ENCODE results near the gene ATF2.
"Not testable (repeated sequence)": the region's sequence is repeated elsewhere in the genome, so short reads cannot be mapped to it uniquely, and the experiment has no call there.

ATF2 gene

GRCh38 chr2:175101514-175101913 lies 66.5 kb downstream of the ATF2 start:
- Mint-ChIP-seq H3K27ac (no peak overlapping the region), H3K36me3 (ENCODE audit: low read depth) (peaks cover 28% of the 10 kb centered on the region)

GRCh38 chr2:175097297-175097696 lies 70.7 kb downstream of the ATF2 start:
- H3K9me3 Mint-ChIP-seq, result no peaks in the 10 kb centered on the region
- H3K4me1 Mint-ChIP-seq (ENCODE audit: low read depth), result no peaks in the 10 kb centered on the region
- DNase-seq (ENCODE audit: low spot score), result no peak
- no peaks in the 10 kb centered on the region for H3K27me3 Mint-ChIP-seq (ENCODE audit: low read depth)
- no peak overlapping the region for H3K27ac Mint-ChIP-seq
- H3K4me3 Mint-ChIP-seq, result no peak overlapping the region
- peaks cover 21% of the 10 kb centered on the region for H3K36me3 Mint-ChIP-seq (ENCODE audit: low read depth)

More at GRCh38 chr2:175101514-175101913, 66.5 kb downstream of the ATF2 start:
- Mint-ChIP-seq H3K4me3 (no peak overlapping the region), H3K27me3 (ENCODE audit: low read depth) (no peaks in the 10 kb centered on the region), H3K9me3 (no peaks in the 10 kb centered on the region), H3K4me1 (ENCODE audit: low read depth) (peaks cover 2% of the 10 kb centered on the region)
- no peak for DNase-seq (ENCODE audit: low spot score)

- H3K27ac Mint-ChIP-seq; H3K4me1 Mint-ChIP-seq (ENCODE audit: low read depth); H3K27me3 Mint-ChIP-seq (ENCODE audit: low read depth); DNase-seq (ENCODE audit: low spot score); H3K4me3 Mint-ChIP-seq; H3K9me3 Mint-ChIP-seq: not testable (repeated sequence)
- H3K36me3 Mint-ChIP-seq (ENCODE audit: low read depth), result peaks cover 42% of the 10 kb centered on the region
Observed at GRCh38 chr2:175084117-175084516, 83.9 kb downstream of the ATF2 start.

- Mint-ChIP-seq H3K27ac (no peak overlapping the region), H3K9me3 (peaks cover 8% of the 10 kb centered on the region), H3K4me3 (no peak overlapping the region), H3K4me1 (ENCODE audit: low read depth) (peaks cover 3% of the 10 kb centered on the region), H3K36me3 (ENCODE audit: low read depth) (peaks cover 56% of the 10 kb centered on the region), H3K27me3 (ENCODE audit: low read depth) (no peaks in the 10 kb centered on the region)
- DNase-seq (ENCODE audit: low spot score), result no peak
Observed at GRCh38 chr2:175080479-175080878, 87.5 kb downstream of the ATF2 start.

GRCh38 chr2:175076272-175076671 lies 91.7 kb downstream of the ATF2 start:
- H3K4me1 Mint-ChIP-seq (ENCODE audit: low read depth), result no peaks in the 10 kb centered on the region
- DNase-seq (ENCODE audit: low spot score), result no peak
- no peaks in the 10 kb centered on the region for H3K27me3 Mint-ChIP-seq (ENCODE audit: low read depth)
- H3K27ac Mint-ChIP-seq, result no peak overlapping the region
- peaks cover 54% of the 10 kb centered on the region for H3K36me3 Mint-ChIP-seq (ENCODE audit: low read depth)
- H3K4me3 Mint-ChIP-seq, result no peak overlapping the region
- H3K9me3 Mint-ChIP-seq, result no peaks in the 10 kb centered on the region

- Mint-ChIP-seq H3K27ac (no peak overlapping the region), H3K36me3 (ENCODE audit: low read depth) (peaks cover 42% of the 10 kb centered on the region), H3K4me3 (no peak overlapping the region), H3K4me1 (ENCODE audit: low read depth) (no peaks in the 10 kb centered on the region), H3K27me3 (ENCODE audit: low read depth) (no peaks in the 10 kb centered on the region), H3K9me3 (no peaks in the 10 kb centered on the region)
- DNase-seq (ENCODE audit: low spot score), result no peak
Observed at GRCh38 chr2:175074478-175074877, 93.5 kb downstream of the ATF2 start.

- Mint-ChIP-seq H3K9me3 (no peaks in the 10 kb centered on the region), H3K4me3 (no peak overlapping the region), H3K4me1 (ENCODE audit: low read depth) (no peaks in the 10 kb centered on the region), H3K36me3 (ENCODE audit: low read depth) (peaks cover 19% of the 10 kb centered on the region), H3K27ac (no peak overlapping the region), H3K27me3 (ENCODE audit: low read depth) (no peaks in the 10 kb centered on the region)
- no peak for DNase-seq (ENCODE audit: low spot score)
Observed at GRCh38 chr2:175068534-175068933, 99.5 kb downstream of the ATF2 start.

- peaks cover 11% of the 10 kb centered on the region for H3K36me3 Mint-ChIP-seq (ENCODE audit: low read depth)
- H3K4me3 Mint-ChIP-seq, result no peak overlapping the region
- no peaks in the 10 kb centered on the region for H3K9me3 Mint-ChIP-seq
- H3K27ac Mint-ChIP-seq, result no peak overlapping the region
- H3K27me3 Mint-ChIP-seq (ENCODE audit: low read depth), result no peaks in the 10 kb centered on the region
- no peak for DNase-seq (ENCODE audit: low spot score)
- H3K4me1 Mint-ChIP-seq (ENCODE audit: low read depth), result no peaks in the 10 kb centered on the region
Observed at GRCh38 chr2:175066411-175066810, 101.6 kb downstream of the ATF2 start.

- Mint-ChIP-seq H3K27me3 (ENCODE audit: low read depth) (no peaks in the 10 kb centered on the region), H3K27ac (no peak overlapping the region), H3K4me1 (ENCODE audit: low read depth) (no peaks in the 10 kb centered on the region), H3K9me3 (no peaks in the 10 kb centered on the region), H3K36me3 (ENCODE audit: low read depth) (peaks cover 9% of the 10 kb centered on the region), H3K4me3 (no peak overlapping the region)
- DNase-seq (ENCODE audit: low spot score), result no peak
Observed at GRCh38 chr2:175064797-175065196, 103.2 kb downstream of the ATF2 start.

- Mint-ChIP-seq H3K9me3 (no peaks in the 10 kb centered on the region), H3K27ac (no peak overlapping the region), H3K36me3 (ENCODE audit: low read depth) (peaks cover 15% of the 10 kb centered on the region), H3K27me3 (ENCODE audit: low read depth) (no peaks in the 10 kb centered on the region), H3K4me1 (ENCODE audit: low read depth) (no peaks in the 10 kb centered on the region), H3K4me3 (no peak overlapping the region)
- no peak for DNase-seq (ENCODE audit: low spot score)
Observed at GRCh38 chr2:175063741-175064140, 104.3 kb downstream of the ATF2 start.

- no peak for DNase-seq (ENCODE audit: low spot score)
- Mint-ChIP-seq H3K27ac (no peak overlapping the region), H3K4me3 (no peak overlapping the region), H3K27me3 (ENCODE audit: low read depth) (no peaks in the 10 kb centered on the region), H3K4me1 (ENCODE audit: low read depth) (no peaks in the 10 kb centered on the region), H3K36me3 (ENCODE audit: low read depth) (peaks cover 14% of the 10 kb centered on the region), H3K9me3 (no peaks in the 10 kb centered on the region)
Observed at GRCh38 chr2:175062787-175063585, 105.0 kb downstream of the ATF2 start.

- DNase-seq (ENCODE audit: low spot score), result no peak
- H3K27ac Mint-ChIP-seq, result no peak overlapping the region
- no peaks in the 10 kb centered on the region for H3K9me3 Mint-ChIP-seq
- H3K36me3 Mint-ChIP-seq (ENCODE audit: low read depth), result peaks cover 5% of the 10 kb centered on the region
- H3K4me3 Mint-ChIP-seq, result no peak overlapping the region
- no peaks in the 10 kb centered on the region for H3K4me1 Mint-ChIP-seq (ENCODE audit: low read depth)
- no peaks in the 10 kb centered on the region for H3K27me3 Mint-ChIP-seq (ENCODE audit: low read depth)
Observed at GRCh38 chr2:175057078-175057685, 110.8 kb downstream of the ATF2 start.

GRCh38 chr2:175055993-175056392 lies 112.0 kb downstream of the ATF2 start:
- Mint-ChIP-seq H3K27me3 (ENCODE audit: low read depth) (no peaks in the 10 kb centered on the region), H3K36me3 (ENCODE audit: low read depth) (peaks cover 5% of the 10 kb centered on the region), H3K4me1 (ENCODE audit: low read depth) (no peaks in the 10 kb centered on the region), H3K27ac (no peak overlapping the region), H3K9me3 (no peaks in the 10 kb centered on the region), H3K4me3 (no peak overlapping the region)
- DNase-seq (ENCODE audit: low spot score), result no peak

- H3K27ac Mint-ChIP-seq, result no peak overlapping the region
Observed at GRCh38 chr2:175054340-175054739, 113.7 kb downstream of the ATF2 start.

More at GRCh38 chr2:175054340-175054739, 113.7 kb downstream of the ATF2 start:
- no peak overlapping the region for H3K4me3 Mint-ChIP-seq
- no peaks in the 10 kb centered on the region for H3K27me3 Mint-ChIP-seq (ENCODE audit: low read depth)
- H3K36me3 Mint-ChIP-seq (ENCODE audit: low read depth), result peaks cover 5% of the 10 kb centered on the region
- no peaks in the 10 kb centered on the region for H3K4me1 Mint-ChIP-seq (ENCODE audit: low read depth)
- H3K9me3 Mint-ChIP-seq, result no peaks in the 10 kb centered on the region
- DNase-seq (ENCODE audit: low spot score), result no peak
